ENCODE results near the gene DSCAM.

DNA sequence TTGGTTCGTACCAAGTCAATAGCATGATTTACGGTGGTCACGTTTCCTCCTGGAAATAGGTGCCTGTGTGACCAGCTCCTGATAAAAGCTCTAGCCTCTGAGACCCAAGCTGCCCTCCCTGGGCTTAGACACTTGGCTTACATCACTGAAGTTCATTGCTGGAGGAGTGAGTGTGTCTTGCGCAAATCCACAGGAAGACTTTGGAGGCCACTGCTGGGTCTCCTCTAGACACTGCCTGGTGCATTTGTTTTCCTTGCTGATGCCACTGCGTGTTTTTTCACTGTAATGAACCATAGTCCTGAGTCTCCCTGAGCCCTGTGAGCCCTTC is 230.6 kb downstream of the DSCAM start:
- TF ChIP-seq, protein P1, sequence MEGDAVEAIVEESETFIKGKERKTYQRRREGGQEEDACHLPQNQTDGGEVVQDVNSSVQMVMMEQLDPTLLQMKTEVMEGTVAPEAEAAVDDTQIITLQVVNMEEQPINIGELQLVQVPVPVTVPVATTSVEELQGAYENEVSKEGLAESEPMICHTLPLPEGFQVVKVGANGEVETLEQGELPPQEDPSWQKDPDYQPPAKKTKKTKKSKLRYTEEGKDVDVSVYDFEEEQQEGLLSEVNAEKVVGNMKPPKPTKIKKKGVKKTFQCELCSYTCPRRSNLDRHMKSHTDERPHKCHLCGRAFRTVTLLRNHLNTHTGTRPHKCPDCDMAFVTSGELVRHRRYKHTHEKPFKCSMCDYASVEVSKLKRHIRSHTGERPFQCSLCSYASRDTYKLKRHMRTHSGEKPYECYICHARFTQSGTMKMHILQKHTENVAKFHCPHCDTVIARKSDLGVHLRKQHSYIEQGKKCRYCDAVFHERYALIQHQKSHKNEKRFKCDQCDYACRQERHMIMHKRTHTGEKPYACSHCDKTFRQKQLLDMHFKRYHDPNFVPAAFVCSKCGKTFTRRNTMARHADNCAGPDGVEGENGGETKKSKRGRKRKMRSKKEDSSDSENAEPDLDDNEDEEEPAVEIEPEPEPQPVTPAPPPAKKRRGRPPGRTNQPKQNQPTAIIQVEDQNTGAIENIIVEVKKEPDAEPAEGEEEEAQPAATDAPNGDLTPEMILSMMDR (IDR thresholded peaks at IDR 0.05; ENCODE audit: insufficient read depth, low read length, poor library complexity, severe bottlenecking), result no peak
- no peak for TF ChIP-seq EZH2phosphoT487 (conservative IDR thresholded peaks at IDR 0.05; ENCODE audit: low read length)

Measured in SU-DHL-6 (cell line).